ENCODE measurements around the gene CFAP107.

Gene CFAP107

DNA sequence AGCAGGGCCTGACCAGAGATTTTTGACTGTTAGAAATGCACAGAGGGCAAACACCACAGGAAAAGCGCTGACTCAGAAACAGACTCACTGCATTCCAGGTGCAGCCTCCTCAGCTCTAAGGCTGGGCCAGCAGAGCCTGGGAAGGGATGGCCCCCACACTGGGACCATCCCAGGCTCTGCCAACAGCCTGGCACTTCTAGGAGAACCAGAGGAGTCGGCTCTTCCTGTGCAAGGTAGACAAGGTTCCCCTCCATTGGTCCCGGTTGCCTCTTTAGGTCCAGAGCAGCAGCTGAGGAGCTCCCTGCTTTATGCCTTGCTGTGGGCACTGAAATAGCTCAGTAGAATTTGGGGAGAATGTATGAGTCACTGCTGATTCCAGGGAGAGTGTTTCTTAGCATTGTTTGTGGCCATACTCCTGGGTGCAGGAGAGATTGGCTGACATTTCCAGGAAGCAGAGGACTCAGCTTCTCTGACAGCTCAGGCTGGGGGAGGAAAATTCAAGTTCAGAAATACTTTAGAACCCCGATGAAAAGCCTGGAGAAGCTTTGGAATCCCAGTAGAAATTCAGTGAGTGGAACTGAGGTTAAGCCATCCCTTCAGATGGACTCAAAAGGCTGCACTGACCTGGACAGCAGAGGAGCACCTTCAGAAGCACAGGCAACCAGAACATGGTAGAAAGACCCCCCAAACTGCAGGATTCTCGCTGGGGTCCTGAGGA lies 64.8 kb downstream of the CFAP107 start:
- Histone ChIP-seq H2AK5ac (ENCODE audit: low read length, severe bottlenecking) (no peak overlapping the region), H3K4ac (ENCODE audit: low read depth in 1 of 2, low read length in 2 of 2) (no peak overlapping the region), H3K18ac (ENCODE audit: low read depth in 1 of 2, low read length in 2 of 2) (no peak overlapping the region), H3K9me3 (ENCODE audit: control insufficient read depth, low read length) (no peaks in the 10 kb centered on the region), H4K8ac (ENCODE audit: low read length) (no peak overlapping the region), H3K4me3 (ENCODE audit: insufficient read depth in 1 of 2, low read depth in 1 of 2, low read length in 2 of 2) (peak overlapping the region in 1 of 2 experiments; percentile 41), H2BK12ac (ENCODE audit: low read length in 2 of 2) (no peak overlapping the region), H2BK15ac (ENCODE audit: low read depth, poor library complexity, severe bottlenecking) (no peak overlapping the region), H3K4me2 (ENCODE audit: low read length, poor library complexity, severe bottlenecking) (no peak overlapping the region), H4K91ac (ENCODE audit: low read length) (no peak overlapping the region), H3K14ac (ENCODE audit: low read length in 2 of 2) (no peak overlapping the region), H3K9ac (ENCODE audit: low read length) (no peak overlapping the region), H2AFZ (ENCODE audit: low read depth, low read length) (no peak overlapping the region), H2BK5ac (ENCODE audit: low read depth, low read length, poor library complexity, severe bottlenecking) (no peak overlapping the region), H3K27me3 (ENCODE audit: control insufficient read depth in 1 of 2, insufficient read depth in 1 of 2, low read length in 2 of 2) (no peaks in the 10 kb centered on the region), H2BK120ac (ENCODE audit: low read depth, low read length) (no peak overlapping the region), H3K79me1 (replicated peaks; ENCODE audit: low read length, poor library complexity, severe bottlenecking) (no peaks in the 10 kb centered on the region), H3K27ac (ENCODE audit: low read length, poor library complexity, severe bottlenecking) (no peak overlapping the region), H3K4me1 (ENCODE audit: control insufficient read depth, insufficient read depth, low read depth, low read length) (no peaks in the 10 kb centered on the region), H3K36me3 (ENCODE audit: control insufficient read depth in 1 of 2, insufficient read depth in 2 of 2, low read depth in 1 of 2, low read length in 2 of 2) (no peaks in the 10 kb centered on the region), H3K23ac (ENCODE audit: low read length in 2 of 2) (no peak overlapping the region)
- WGBS, result 52% methylated on average over 5 of the region's 5 CpGs
- no peak for DNase-seq

DNA sequence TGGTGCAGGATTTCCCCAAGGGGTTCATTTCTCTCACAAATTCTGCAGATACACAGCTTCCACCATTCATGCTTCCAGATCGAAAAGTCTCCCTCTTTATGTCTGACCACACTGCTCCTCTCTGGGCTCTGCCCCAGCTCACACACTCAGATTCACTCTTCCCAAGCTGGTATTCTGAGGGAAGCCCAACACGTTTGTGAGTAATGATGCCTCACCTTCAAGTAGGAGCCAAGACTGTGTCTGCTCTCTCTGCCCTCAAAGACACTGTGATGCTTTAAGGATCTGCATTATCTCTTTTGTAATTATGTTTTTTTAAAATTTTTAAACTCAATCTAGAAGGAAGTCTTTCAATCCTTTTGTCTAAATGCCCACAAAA lies 65.4 kb downstream of the CFAP107 start:
- Histone ChIP-seq H3K27me3 (ENCODE audit: control insufficient read depth in 1 of 2, insufficient read depth in 1 of 2, low read length in 2 of 2) (no peaks in the 10 kb centered on the region), H4K8ac (ENCODE audit: low read length) (no peak overlapping the region), H3K36me3 (ENCODE audit: control insufficient read depth in 1 of 2, insufficient read depth in 2 of 2, low read depth in 1 of 2, low read length in 2 of 2) (no peaks in the 10 kb centered on the region), H3K4ac (ENCODE audit: low read depth in 1 of 2, low read length in 2 of 2) (no peak overlapping the region), H3K9me3 (ENCODE audit: control insufficient read depth, low read length) (no peaks in the 10 kb centered on the region), H2AK5ac (ENCODE audit: low read length, severe bottlenecking) (no peak overlapping the region), H2BK12ac (ENCODE audit: low read length in 2 of 2) (no peak overlapping the region), H3K79me1 (replicated peaks; ENCODE audit: low read length, poor library complexity, severe bottlenecking) (no peaks in the 10 kb centered on the region), H2BK120ac (ENCODE audit: low read depth, low read length) (no peak overlapping the region), H3K18ac (ENCODE audit: low read depth in 1 of 2, low read length in 2 of 2) (no peak overlapping the region), H3K14ac (ENCODE audit: low read length in 2 of 2) (no peak overlapping the region), H3K9ac (ENCODE audit: low read length) (no peak overlapping the region), H4K91ac (ENCODE audit: low read length) (no peak overlapping the region), H3K23ac (ENCODE audit: low read length in 2 of 2) (no peak overlapping the region), H3K4me2 (ENCODE audit: low read length, poor library complexity, severe bottlenecking) (no peak overlapping the region), H3K4me3 (ENCODE audit: insufficient read depth in 1 of 2, low read depth in 1 of 2, low read length in 2 of 2) (peak overlapping the region in 1 of 2 experiments; percentile 41), H3K27ac (ENCODE audit: low read length, poor library complexity, severe bottlenecking) (no peak overlapping the region), H3K4me1 (ENCODE audit: control insufficient read depth, insufficient read depth, low read depth, low read length) (no peaks in the 10 kb centered on the region), H2AFZ (ENCODE audit: low read depth, low read length) (no peak overlapping the region), H2BK15ac (ENCODE audit: low read depth, poor library complexity, severe bottlenecking) (no peak overlapping the region), H2BK5ac (ENCODE audit: low read depth, low read length, poor library complexity, severe bottlenecking) (no peak overlapping the region)
- DNase-seq, result no peak
- 30% methylated on average over 2 of the region's 2 CpGs for WGBS
